GM18868 (cell line): ENCODE results near the gene KARS1.

Source experiments
- ATAC-seq: cut with Tn5 transposase; IDR thresholded peaks from one replicate; pipeline ENCODE4 v1.9.1; 2021; ENCODE audit warnings: mild to moderate bottlenecking, moderate library complexity; ENCODE audit not compliant: unreplicated experiment

The KARS1 gene

GRCh38 chr16:75647492-75648264 is at the start of gene KARS1, which contains the start of gene TERF2IP:
KARS1 (minus strand) TSS chr16:75647665; CDS start chr16:75647639, 26 bp downstream.
TERF2IP (plus strand) TSS chr16:75647773; CDS start chr16:75647883, 110 bp downstream.
- ATAC-seq, result peak; percentile 90

GRCh38 chr16:75695708-75696107 is 48.2 kb upstream of the KARS1 start:
- no peak for ATAC-seq

GRCh38 chr16:75687361-75687760 is 39.9 kb upstream of the KARS1 start:
- peak; percentile 76 for ATAC-seq

GRCh38 chr16:75682308-75682707 is 34.8 kb upstream of the KARS1 start:
- no peak for ATAC-seq

- no peak for ATAC-seq
Observed at GRCh38 chr16:75679366-75679765, 31.9 kb upstream of the KARS1 start.

GRCh38 chr16:75676909-75677308 is 29.4 kb upstream of the KARS1 start, which contains the start of gene CPHXL2:
CPHXL2 (minus strand) TSS chr16:75677009; CDS start chr16:75676999, 10 bp downstream.
- ATAC-seq, result no peak

GRCh38 chr16:75667503-75667902 is 20.0 kb upstream of the KARS1 start:
- ATAC-seq, result no peak

- ATAC-seq, result no peak
Observed at GRCh38 chr16:75660726-75661302, 13.3 kb upstream of the KARS1 start.

GRCh38 chr16:75660321-75660720 is 12.9 kb upstream of the KARS1 start:
- ATAC-seq, result no peak

- no peak for ATAC-seq
Observed at GRCh38 chr16:75658175-75658574, 10.7 kb upstream of the KARS1 start.

GRCh38 chr16:75653922-75654321 is 6.5 kb upstream of the KARS1 start:
- ATAC-seq, result no peak

- ATAC-seq, result peak; percentile 30
Observed at GRCh38 chr16:75648265-75649076, 1.0 kb upstream of the KARS1 start.

GRCh38 chr16:75647112-75647491 is 363 bp downstream of the KARS1 start:
- ATAC-seq, result peak; percentile 21

- no peak for ATAC-seq
Observed at GRCh38 chr16:75644240-75645012, 3.0 kb downstream of the KARS1 start.

GRCh38 chr16:75640598-75640997 is 6.9 kb downstream of the KARS1 start:
- ATAC-seq, result no peak

GRCh38 chr16:75635036-75635435 is 12.4 kb downstream of the KARS1 start:
- ATAC-seq, result no peak

GRCh38 chr16:75632857-75633256 is 14.6 kb downstream of the KARS1 start:
- ATAC-seq, result no peak

- ATAC-seq, result no peak
Observed at GRCh38 chr16:75630052-75630451, 17.4 kb downstream of the KARS1 start.

GRCh38 chr16:75629132-75629531 is 18.3 kb downstream of the KARS1 start:
- no peak for ATAC-seq

- ATAC-seq, result no peak
Observed at GRCh38 chr16:75628351-75628750, 19.1 kb downstream of the KARS1 start.

GRCh38 chr16:75627851-75628250 is 19.6 kb downstream of the KARS1 start:
- no peak for ATAC-seq
